RWPE1 (cell line): ENCODE measurements around the gene TCF4.

Experiments
- CTCF ChIA-PET: fragments of 350-600 bp; sonication (Branson Sonifier 250); formaldehyde crosslinking; extraction: SDS; loops from one replicate; lab custom pipeline; 2021; lab: Yijun Ruan, JAX
- POLR2A ChIA-PET: fragments of 400-600 bp; formaldehyde crosslinking; extraction: SDS; loops from one replicate; lab custom pipeline; 2020; ENCODE audit warnings: antibody characterized with exemption; ENCODE audit not compliant: low non-redundant PET; lab: Yijun Ruan, JAX
- DNase-seq: peaks from one replicate; pipeline ENCODE4 v3.0.0; 2012; ENCODE audit warnings: low spot score
- H3K27ac ChIP-seq: fragments of 450-650 bp; 2 replicates; pipeline ENCODE4 v1.5.1; 2017
- TF ChIP-seq, protein P1 (sequence below): fragments of 450-650 bp; conservative IDR thresholded peaks from 2 replicates; pipeline ENCODE4 v1.5.1; 2017; ENCODE audit warnings: low read depth, mild to moderate bottlenecking

The TCF4 gene

DNA sequence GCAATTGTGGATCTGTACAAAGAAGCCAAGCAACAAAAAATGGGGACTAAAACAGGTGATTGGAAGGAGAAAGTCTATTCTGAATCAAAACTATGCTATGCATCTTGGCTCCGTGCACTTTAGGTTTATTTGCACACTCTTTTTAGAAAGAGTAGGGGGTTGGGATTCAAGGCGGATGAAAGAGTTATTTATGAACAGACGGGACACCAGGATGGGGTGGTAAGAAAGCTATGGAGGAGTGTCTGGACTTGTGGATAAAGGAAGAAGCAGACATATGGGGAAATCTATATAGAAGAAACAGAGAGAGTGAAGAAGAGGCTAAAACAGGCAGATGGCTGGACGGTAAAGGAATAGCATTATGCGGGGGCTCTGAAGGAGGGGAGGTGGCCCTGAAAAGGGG lies 57.8 kb downstream of the TCF4 start:
- no peak overlapping the region for H3K27ac ChIP-seq
- TF ChIP-seq, protein P1, sequence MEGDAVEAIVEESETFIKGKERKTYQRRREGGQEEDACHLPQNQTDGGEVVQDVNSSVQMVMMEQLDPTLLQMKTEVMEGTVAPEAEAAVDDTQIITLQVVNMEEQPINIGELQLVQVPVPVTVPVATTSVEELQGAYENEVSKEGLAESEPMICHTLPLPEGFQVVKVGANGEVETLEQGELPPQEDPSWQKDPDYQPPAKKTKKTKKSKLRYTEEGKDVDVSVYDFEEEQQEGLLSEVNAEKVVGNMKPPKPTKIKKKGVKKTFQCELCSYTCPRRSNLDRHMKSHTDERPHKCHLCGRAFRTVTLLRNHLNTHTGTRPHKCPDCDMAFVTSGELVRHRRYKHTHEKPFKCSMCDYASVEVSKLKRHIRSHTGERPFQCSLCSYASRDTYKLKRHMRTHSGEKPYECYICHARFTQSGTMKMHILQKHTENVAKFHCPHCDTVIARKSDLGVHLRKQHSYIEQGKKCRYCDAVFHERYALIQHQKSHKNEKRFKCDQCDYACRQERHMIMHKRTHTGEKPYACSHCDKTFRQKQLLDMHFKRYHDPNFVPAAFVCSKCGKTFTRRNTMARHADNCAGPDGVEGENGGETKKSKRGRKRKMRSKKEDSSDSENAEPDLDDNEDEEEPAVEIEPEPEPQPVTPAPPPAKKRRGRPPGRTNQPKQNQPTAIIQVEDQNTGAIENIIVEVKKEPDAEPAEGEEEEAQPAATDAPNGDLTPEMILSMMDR, result no peak
- POLR2A ChIA-PET, result no interaction called here
- CTCF ChIA-PET, result no interaction called here
- DNase-seq, result no peak

DNA sequence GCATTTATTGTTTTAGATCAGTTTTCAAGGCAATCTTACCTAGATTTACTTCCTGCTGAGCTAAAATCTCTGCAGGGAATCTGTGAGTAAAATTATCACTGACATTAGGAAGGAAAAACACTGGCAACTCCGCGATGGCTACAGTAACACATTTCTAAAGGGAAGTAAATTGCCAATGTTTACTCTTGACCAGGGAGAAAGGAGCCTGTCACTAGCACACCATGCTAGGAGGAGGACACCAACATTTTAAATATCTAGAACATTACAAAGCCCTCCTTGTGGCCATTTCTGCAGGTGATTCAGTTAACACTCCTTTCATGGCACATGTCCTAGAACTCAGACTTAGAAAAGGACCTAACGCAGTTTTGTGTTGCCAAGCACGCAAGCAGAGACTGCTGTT lies 58.4 kb downstream of the TCF4 start:
- CTCF ChIA-PET, result no interaction called here
- POLR2A ChIA-PET, result no interaction called here
- DNase-seq, result no peak
- H3K27ac ChIP-seq, result no peak overlapping the region
- TF ChIP-seq, protein P1, result no peak

DNA sequence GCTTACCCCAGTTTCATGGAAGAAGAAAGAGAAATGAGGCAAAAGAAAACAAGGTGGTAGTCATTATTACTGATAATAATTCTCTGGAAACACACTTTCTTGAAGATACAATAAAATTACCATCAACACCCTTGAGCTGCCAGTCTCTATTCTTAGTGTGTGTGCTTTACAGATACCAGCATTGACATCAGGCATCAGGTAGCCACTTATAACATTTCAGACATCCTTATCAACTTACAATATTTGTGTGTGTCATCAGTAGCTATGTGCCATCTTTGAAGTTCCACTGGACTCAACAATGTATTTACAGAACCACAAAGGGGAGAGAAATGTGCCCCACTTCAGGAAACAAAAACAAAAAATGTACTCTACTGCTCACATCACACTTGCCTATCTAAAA lies 62.1 kb downstream of the TCF4 start:
- TF ChIP-seq, protein P1, result no peak
- ChIA-PET CTCF (no interaction called here), POLR2A (no interaction called here)
- no peak overlapping the region for H3K27ac ChIP-seq
- no peak for DNase-seq

DNA sequence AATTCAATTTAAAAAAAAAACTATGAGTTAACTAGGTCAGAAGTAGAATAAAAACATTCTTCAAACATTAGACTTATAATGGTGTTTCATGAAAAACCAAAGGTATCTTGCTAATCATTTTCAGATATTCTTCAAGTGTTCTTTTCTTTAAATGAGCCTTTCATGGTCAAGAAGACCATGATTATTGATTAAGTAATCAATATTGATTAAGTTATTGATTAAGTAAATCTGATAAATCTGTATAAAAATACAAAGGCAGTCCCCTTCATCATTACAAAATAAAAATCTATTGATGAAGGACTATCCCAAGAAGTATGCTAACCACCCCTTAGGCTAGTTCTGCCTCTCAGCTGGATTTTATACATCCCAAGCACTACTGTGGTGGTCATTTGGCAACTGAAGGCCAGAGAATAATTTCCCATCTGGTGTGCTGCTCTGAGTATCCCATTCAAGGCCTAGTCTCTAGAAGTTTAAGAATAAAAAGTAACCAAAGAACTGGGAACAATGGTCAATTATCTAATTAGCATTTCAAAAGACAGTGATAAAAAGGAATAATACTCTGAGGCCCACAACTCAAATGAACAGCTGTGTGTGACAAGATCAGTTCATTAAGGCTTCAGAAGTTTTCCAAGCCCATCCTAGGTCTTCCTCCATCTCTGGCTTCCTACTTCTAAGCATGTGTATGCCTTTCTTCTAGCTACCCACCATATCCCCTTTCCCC lies 63.5 kb downstream of the TCF4 start:
- CTCF ChIA-PET, result no interaction called here
- POLR2A ChIA-PET, result no interaction called here
- DNase-seq, result no peak
- TF ChIP-seq, protein P1, result no peak
- H3K27ac ChIP-seq, result no peak overlapping the region

DNA sequence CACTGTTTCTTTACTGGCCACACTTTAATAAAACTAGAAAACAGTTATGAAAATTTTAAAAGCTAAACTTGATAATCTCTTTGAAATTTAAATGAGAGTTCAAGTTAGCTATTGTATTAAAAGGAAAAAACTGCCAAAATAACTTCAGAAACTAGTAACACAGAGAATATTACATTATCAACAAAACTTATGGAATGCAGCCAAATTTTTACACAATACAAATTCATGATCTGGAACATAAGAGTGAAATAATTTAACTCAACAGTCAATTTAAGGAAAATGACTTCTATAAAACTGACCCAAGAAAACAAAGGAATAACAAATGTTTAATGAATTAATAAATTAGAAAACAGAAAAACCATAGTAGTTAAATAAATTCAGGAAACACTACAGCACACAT lies 65.0 kb downstream of the TCF4 start:
- ChIA-PET POLR2A (no interaction called here), CTCF (no interaction called here)
- DNase-seq, result no peak
- no peak overlapping the region for H3K27ac ChIP-seq
- TF ChIP-seq, protein P1, result no peak

DNA sequence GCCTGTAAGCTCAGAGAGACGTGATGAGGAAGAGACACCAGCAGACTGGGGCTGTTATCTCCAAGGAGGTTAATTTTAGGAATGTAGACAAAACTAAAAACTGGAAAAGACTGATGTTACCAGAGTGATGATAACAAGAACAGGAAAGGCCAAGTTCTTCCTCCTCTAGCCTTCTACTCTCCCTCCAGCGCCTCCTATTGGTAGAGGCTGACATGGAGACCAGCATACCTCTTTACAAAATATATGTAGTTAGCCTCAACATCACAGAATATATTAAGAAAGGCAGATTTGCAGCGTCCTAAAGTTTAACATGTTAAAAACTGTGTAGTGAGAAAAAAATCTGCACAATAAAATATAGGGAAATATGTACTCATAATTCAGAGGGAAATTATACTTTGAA lies 66.0 kb downstream of the TCF4 start:
- POLR2A ChIA-PET, result no interaction called here
- TF ChIP-seq, protein P1, result no peak
- CTCF ChIA-PET, result no interaction called here
- H3K27ac ChIP-seq, result no peak overlapping the region
- DNase-seq, result no peak

DNA sequence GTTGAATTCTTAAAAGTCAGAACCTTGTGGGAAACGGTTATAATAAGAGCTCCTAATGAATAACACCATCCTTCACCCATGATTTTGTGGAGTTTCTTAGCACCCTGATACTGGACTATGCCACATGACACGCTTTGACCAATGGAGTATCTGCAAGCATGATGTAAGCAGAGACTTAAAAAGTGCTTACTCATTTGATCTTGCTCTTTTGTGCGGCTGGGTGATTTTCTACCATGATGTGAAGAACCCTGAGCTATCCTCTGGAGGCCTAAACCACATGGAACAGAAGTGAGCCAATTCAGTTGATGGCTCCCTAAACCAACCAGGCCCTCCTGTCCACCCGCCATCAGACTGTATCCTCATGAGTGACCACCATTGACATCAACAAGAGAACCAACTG lies 70.9 kb downstream of the TCF4 start:
- ChIA-PET CTCF (no interaction called here), POLR2A (no interaction called here)
- TF ChIP-seq, protein P1, result no peak
- DNase-seq, result no peak
- H3K27ac ChIP-seq, result no peak overlapping the region
